SK-N-SH (cell line): Measurements from ENCODE around the gene PXK. TPM values are rescaled to one million over a fixed set of nuclear protein-coding genes. Genes with fewer than 3 reads are reported as not detected.

Experiments used
- CTCF ChIA-PET: fragments of 300-600, 350-600 bp; formaldehyde crosslinking; extraction: SDS; loops from one replicate; lab custom pipeline; 2021; lab: Yijun Ruan, JAX
- POLR2A ChIA-PET: fragments of 350-600 bp; sonication (Branson Sonifier 250); formaldehyde crosslinking; extraction: SDS; loops from one replicate; lab custom pipeline; 2020; ENCODE audit warnings: antibody characterized with exemption, inconsistent platforms; lab: Yijun Ruan, JAX
- DNase-seq: peaks from one replicate; pipeline ENCODE4 v3.0.0; 2012
- H2AFZ ChIP-seq: fragments of 200-600 bp; sonication (generic); 2 replicates; pipeline ENCODE4 v1.8.1; 2016; ENCODE audit warnings: antibody characterized with exemption, mild to moderate bottlenecking, low read depth
- H3F3A ChIP-seq: fragments of 200-600 bp; sonication (generic); replicated peaks from 2 replicates; pipeline ENCODE3; 2016; ENCODE audit warnings: antibody characterized with exemption, mild to moderate bottlenecking; ENCODE audit not compliant: insufficient read depth
- H3K27ac ChIP-seq, 2 experiments: fragments of 200-500 bp in 1 of 2; fragments of 200-600 bp in 1 of 2; sonication (Bioruptor generic) in 1 of 2; sonication (generic), shearing (Covaris generic) in 1 of 2; 2 replicates each; pipeline versions ENCODE4 v1.5.1 to v1.6.1; 2014 to 2016; ENCODE audit warnings: low read depth in 2 of 2, inconsistent platforms in 1 of 2, low read length in 1 of 2, mild to moderate bottlenecking in 1 of 2, mixed read lengths in 1 of 2
- H3K27me3 ChIP-seq: fragments of 200-600 bp; sonication (generic), shearing (Covaris generic); 2 replicates; pipeline ENCODE4 v1.6.1; 2016; ENCODE audit warnings: mixed run types; ENCODE audit not compliant: insufficient read depth
- H3K36me3 ChIP-seq, 2 experiments: fragments of 200-500 bp in 1 of 2; fragments of 200-600 bp in 1 of 2; sonication (Bioruptor generic) in 1 of 2; sonication (generic) in 1 of 2; replicated peaks in 1 of 2; 2 replicates each; pipeline versions ENCODE3 to v1.5.1; 2014 to 2016; ENCODE audit warnings: low read length in 1 of 2, mild to moderate bottlenecking in 1 of 2; ENCODE audit not compliant: insufficient read depth in 2 of 2, control insufficient read depth in 1 of 2
- H3K4me1 ChIP-seq, 2 experiments: fragments of 200-500 bp in 1 of 2; fragments of 200-600 bp in 1 of 2; sonication (Bioruptor generic) in 1 of 2; sonication (generic), shearing (Covaris generic) in 1 of 2; 2 replicates each; pipeline versions ENCODE4 v1.5.1 to v1.6.1; 2014 to 2016; ENCODE audit warnings: low read depth in 1 of 2, low read length in 1 of 2, mixed run types in 1 of 2; ENCODE audit not compliant: insufficient read depth in 2 of 2, control insufficient read depth in 1 of 2
- H3K4me2 ChIP-seq: fragments of 200-600 bp; sonication (generic), shearing (Covaris generic); 2 replicates; pipeline ENCODE4 v1.6.1; 2017; ENCODE audit warnings: mixed run types
- H3K4me3 ChIP-seq, 2 experiments: fragments of 200-500 bp in 1 of 2; fragments of 200-600 bp in 1 of 2; sonication (Bioruptor generic) in 1 of 2; sonication (generic), shearing (Covaris generic) in 1 of 2; 2 replicates each; pipeline versions ENCODE4 v1.5.1 to v1.8.1; 2014 to 2016; ENCODE audit warnings: low read depth in 2 of 2, inconsistent platforms in 1 of 2, low read length in 1 of 2, mild to moderate bottlenecking in 1 of 2, mixed read lengths in 1 of 2, moderate library complexity in 1 of 2
- H3K79me2 ChIP-seq: fragments of 200-600 bp; sonication (generic); 2 replicates; pipeline ENCODE4 v1.8.1; 2017; ENCODE audit warnings: mild to moderate bottlenecking; ENCODE audit not compliant: insufficient read depth
- H3K9ac ChIP-seq: fragments of 200-600 bp; sonication (generic); 2 replicates; pipeline ENCODE4 v1.6.1; 2017; ENCODE audit warnings: mixed run types
- H3K9me2 ChIP-seq: fragments of 200-600 bp; sonication (generic); 2 replicates; pipeline ENCODE4 v1.6.1; 2017; ENCODE audit warnings: mixed run types
- H3K9me3 ChIP-seq: fragments of 200-600 bp; sonication (generic); 2 replicates; pipeline ENCODE4 v1.6.1; 2017; ENCODE audit warnings: mixed run types, mild to moderate bottlenecking, moderate library complexity
- H4K20me1 ChIP-seq: fragments of 200-600 bp; sonication (generic); 2 replicates; pipeline ENCODE4 v1.6.1; 2017; ENCODE audit warnings: mild to moderate bottlenecking, mixed run types; ENCODE audit not compliant: insufficient read depth
- EZH2phosphoT487 ChIP-seq: fragments of 200-600 bp; sonication (generic); IDR thresholded peaks from 2 replicates; pipeline ENCODE4 v1.6.1; 2017; ENCODE audit warnings: low read depth, mixed run types, mild to moderate bottlenecking, antibody characterized with exemption, moderate library complexity, borderline replicate concordance
- FOXJ3 ChIP-seq: sonication (generic); formaldehyde crosslinking; IDR thresholded peaks from 2 replicates; pipeline ENCODE4 v1.5.1; 2020; ENCODE audit warnings: mild to moderate bottlenecking, missing genetic modification reagents
- FOXM1 ChIP-seq: IDR thresholded peaks from 2 replicates; pipeline ENCODE4 v1.4.0; 2012; ENCODE audit warnings: low read depth, mild to moderate bottlenecking
- GABPA ChIP-seq: IDR thresholded peaks from 2 replicates; pipeline ENCODE4 v1.4.0; 2012; ENCODE audit warnings: low read depth, mild to moderate bottlenecking
- GATA2 ChIP-seq: sonication (generic); formaldehyde crosslinking; IDR thresholded peaks from 2 replicates; pipeline ENCODE4 v1.5.0; 2020; ENCODE audit warnings: mild to moderate bottlenecking, missing genetic modification reagents
- JUND ChIP-seq: IDR thresholded peaks from 2 replicates; pipeline ENCODE4 v1.4.0; 2012
- POLR2AphosphoS5 ChIP-seq: IDR thresholded peaks from 2 replicates; pipeline ENCODE4 v1.6.1; 2012; ENCODE audit warnings: low read depth, low read length
- RFX5 ChIP-seq: IDR thresholded peaks from 2 replicates; pipeline ENCODE4 v1.6.1; 2012; ENCODE audit warnings: mild to moderate bottlenecking, improper control_type of control experiment, low read length
- RXRA ChIP-seq: IDR thresholded peaks from 2 replicates; pipeline ENCODE4 v1.4.0; 2012; ENCODE audit warnings: low read depth, mild to moderate bottlenecking, borderline replicate concordance
- SIN3A ChIP-seq: IDR thresholded peaks from 2 replicates; pipeline ENCODE4 v1.6.1; 2012; ENCODE audit warnings: low read depth, mild to moderate bottlenecking, low read length, moderate library complexity, borderline replicate concordance
- TEAD4 ChIP-seq: IDR thresholded peaks from 2 replicates; pipeline ENCODE4 v1.4.0; 2012; ENCODE audit warnings: mild to moderate bottlenecking, borderline replicate concordance; ENCODE audit not compliant: insufficient read depth
- WGBS: methylation state at CpG from one replicate; pipeline ENCODE4 v1.1.6; 2017; ENCODE audit warnings: low lambda C conversion rate; 5-methylcytosine and 5-hydroxymethylcytosine counted together
- polyA plus RNA-seq, 3 experiments: library from polyadenylated mRNA; depleted of rRNA; stranded (reverse); fragments of >200 nt; gene quantifications; 2 replicates each; pipeline ENCODE4 v1.2.3, GENCODE V29; 2012
- TF ChIP-seq, protein P1 (sequence below): fragments of 150-350 bp; IDR thresholded peaks from 2 replicates; pipeline ENCODE4 v1.6.1; 2017; ENCODE audit warnings: antibody characterized with exemption, low read length, low read depth, borderline replicate concordance
- TF ChIP-seq, protein P2 (sequence below): IDR thresholded peaks from 2 replicates; pipeline ENCODE4 v1.4.0; 2012; ENCODE audit warnings: low read depth, borderline replicate concordance
- TF ChIP-seq, protein P3 (sequence below): fragments of 200-600 bp; sonication (generic); IDR thresholded peaks from 2 replicates; pipeline ENCODE4 v1.6.1; 2017; ENCODE audit warnings: antibody characterized with exemption, mild to moderate bottlenecking, moderate library complexity
- TF ChIP-seq, protein P4 (sequence below): IDR thresholded peaks from 2 replicates; pipeline ENCODE4 v1.4.0; 2012; ENCODE audit warnings: low read depth, borderline replicate concordance

PXK gene
- polyA plus RNA-seq, 1 of the 3 experiments (the other 2 are of a cell fraction), result 8.4 TPM

DNA sequence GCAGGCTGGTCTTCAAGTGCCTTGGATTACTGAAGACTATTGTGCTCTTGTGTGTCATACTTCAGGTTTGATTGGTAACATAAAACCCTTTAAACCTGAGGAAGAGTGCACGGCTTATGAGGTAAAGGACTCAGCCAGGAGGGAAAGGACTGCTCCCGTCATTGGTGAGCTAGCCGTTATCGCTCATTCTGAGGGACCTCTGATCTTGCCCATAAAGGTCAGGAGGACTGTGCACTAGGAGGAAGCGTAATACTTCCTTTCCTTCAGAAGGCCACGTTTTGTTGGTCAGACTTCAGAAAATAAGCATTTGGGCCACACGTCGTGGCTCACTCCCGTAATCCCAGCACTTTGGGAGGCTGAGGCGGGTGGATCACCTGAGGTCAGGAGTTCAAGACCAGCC is 37.7 kb downstream of the PXK start (continued):
- TF ChIP-seq, protein P1, sequence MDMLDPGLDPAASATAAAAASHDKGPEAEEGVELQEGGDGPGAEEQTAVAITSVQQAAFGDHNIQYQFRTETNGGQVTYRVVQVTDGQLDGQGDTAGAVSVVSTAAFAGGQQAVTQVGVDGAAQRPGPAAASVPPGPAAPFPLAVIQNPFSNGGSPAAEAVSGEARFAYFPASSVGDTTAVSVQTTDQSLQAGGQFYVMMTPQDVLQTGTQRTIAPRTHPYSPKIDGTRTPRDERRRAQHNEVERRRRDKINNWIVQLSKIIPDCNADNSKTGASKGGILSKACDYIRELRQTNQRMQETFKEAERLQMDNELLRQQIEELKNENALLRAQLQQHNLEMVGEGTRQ, result no peak
- TF ChIP-seq RFX5 (no peak), FOXM1 (no peak), EZH2phosphoT487 (no peak), GATA2 (CRISPR knock-in tag) (no peak), TEAD4 (no peak), SIN3A (no peak)
- TF ChIP-seq, protein P2, sequence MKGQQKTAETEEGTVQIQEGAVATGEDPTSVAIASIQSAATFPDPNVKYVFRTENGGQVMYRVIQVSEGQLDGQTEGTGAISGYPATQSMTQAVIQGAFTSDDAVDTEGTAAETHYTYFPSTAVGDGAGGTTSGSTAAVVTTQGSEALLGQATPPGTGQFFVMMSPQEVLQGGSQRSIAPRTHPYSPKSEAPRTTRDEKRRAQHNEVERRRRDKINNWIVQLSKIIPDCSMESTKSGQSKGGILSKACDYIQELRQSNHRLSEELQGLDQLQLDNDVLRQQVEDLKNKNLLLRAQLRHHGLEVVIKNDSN, result no peak
- TF ChIP-seq, protein P3, sequence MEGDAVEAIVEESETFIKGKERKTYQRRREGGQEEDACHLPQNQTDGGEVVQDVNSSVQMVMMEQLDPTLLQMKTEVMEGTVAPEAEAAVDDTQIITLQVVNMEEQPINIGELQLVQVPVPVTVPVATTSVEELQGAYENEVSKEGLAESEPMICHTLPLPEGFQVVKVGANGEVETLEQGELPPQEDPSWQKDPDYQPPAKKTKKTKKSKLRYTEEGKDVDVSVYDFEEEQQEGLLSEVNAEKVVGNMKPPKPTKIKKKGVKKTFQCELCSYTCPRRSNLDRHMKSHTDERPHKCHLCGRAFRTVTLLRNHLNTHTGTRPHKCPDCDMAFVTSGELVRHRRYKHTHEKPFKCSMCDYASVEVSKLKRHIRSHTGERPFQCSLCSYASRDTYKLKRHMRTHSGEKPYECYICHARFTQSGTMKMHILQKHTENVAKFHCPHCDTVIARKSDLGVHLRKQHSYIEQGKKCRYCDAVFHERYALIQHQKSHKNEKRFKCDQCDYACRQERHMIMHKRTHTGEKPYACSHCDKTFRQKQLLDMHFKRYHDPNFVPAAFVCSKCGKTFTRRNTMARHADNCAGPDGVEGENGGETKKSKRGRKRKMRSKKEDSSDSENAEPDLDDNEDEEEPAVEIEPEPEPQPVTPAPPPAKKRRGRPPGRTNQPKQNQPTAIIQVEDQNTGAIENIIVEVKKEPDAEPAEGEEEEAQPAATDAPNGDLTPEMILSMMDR, result no peak

DNA sequence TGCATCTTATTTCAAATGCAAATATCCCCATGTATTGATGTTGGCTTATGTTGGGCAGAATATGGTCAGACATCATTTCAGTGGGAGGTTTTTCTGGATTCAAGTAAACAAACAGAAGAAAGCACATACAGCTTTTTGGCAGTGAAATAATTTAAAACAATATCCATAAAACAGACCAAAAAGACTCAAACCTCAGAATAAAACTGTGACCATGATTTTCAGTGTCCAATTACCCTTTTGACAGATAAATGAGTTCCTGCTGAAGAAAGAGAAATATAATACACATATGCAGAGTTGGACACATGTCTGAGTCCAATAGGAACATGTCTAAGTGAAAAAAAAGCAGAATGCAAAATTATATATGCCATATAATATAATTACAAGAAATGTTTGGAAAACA is 39.1 kb downstream of the PXK start:
- H2AFZ ChIP-seq, result no peak overlapping the region
- no peaks in the 10 kb centered on the region for H3K9me3 ChIP-seq
- no peak for DNase-seq
- H3K9me2 ChIP-seq, result no peaks in the 10 kb centered on the region
- POLR2A ChIA-PET, result no interaction called here
- no peaks in the 10 kb centered on the region for H3K79me2 ChIP-seq
- H3K9ac ChIP-seq, result no peak overlapping the region
- no peak overlapping the region for H3K4me3 ChIP-seq
- H3K27ac ChIP-seq, result no peak overlapping the region
- no peaks in the 10 kb centered on the region for H3K4me1 ChIP-seq
- no peaks in the 10 kb centered on the region for H3K36me3 ChIP-seq
- H4K20me1 ChIP-seq, result no peaks in the 10 kb centered on the region
- no peaks in the 10 kb centered on the region for H3F3A ChIP-seq
- CTCF ChIA-PET, result interaction anchor here (0.7 kb wide), 1 partner anchor 38 kb away, joined by 4 read pairs; no protein-coding TSS in a partner anchor
- H3K27me3 ChIP-seq, result no peaks in the 10 kb centered on the region
- no peak for TF ChIP-seq GABPA
- TF ChIP-seq SIN3A, result no peak
- TF ChIP-seq EZH2phosphoT487, result no peak
- TF ChIP-seq, all 33 proteins: peak for 0
- no peak overlapping the region for H3K4me2 ChIP-seq

DNA sequence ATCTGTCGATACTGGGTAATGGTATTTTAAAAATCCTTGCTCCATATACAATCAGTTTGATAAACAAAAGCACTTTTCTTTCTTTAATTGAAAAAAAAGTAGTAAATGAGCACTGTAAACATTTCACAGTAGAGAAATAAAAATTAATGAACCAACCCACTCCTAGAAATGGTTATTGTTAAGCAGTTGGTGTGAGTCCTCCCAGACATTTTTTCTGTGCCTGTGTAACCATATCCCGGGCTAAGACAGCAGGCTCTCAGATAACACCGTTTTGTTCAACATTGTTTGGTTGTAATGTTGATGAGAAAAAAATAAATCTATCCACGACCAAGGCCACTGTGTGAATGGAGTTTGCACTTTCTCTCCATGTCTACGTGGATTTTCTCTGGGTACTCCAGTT is 42.6 kb downstream of the PXK start:
- no peaks in the 10 kb centered on the region for H3F3A ChIP-seq
- H2AFZ ChIP-seq, result no peak overlapping the region
- H4K20me1 ChIP-seq, result no peaks in the 10 kb centered on the region
- no peaks in the 10 kb centered on the region for H3K4me1 ChIP-seq
- no peaks in the 10 kb centered on the region for H3K27me3 ChIP-seq
- no peaks in the 10 kb centered on the region for H3K9me3 ChIP-seq
- POLR2A ChIA-PET, result no interaction called here
- no peak for DNase-seq
- whole genome bisulfite sequencing, result 78% methylated on average over 5 of the region's 5 CpGs
- H3K36me3 ChIP-seq, result no peaks in the 10 kb centered on the region
- no peak overlapping the region for H3K4me3 ChIP-seq
- no peak overlapping the region for H3K4me2 ChIP-seq
- no peak overlapping the region for H3K9ac ChIP-seq
- no peaks in the 10 kb centered on the region for H3K9me2 ChIP-seq
- H3K27ac ChIP-seq, result no peak overlapping the region
- CTCF ChIA-PET, result no interaction called here
- H3K79me2 ChIP-seq, result no peaks in the 10 kb centered on the region
- TF ChIP-seq POLR2AphosphoS5, result no peak
- TF ChIP-seq GABPA, result no peak
- TF ChIP-seq, protein P3, result no peak
- TF ChIP-seq FOXJ3 (CRISPR knock-in tag), result no peak
- no peak for TF ChIP-seq RXRA
- no peak for TF ChIP-seq EZH2phosphoT487
- TF ChIP-seq JUND, result no peak
- no peak for TF ChIP-seq SIN3A
- TF ChIP-seq, protein P4, sequence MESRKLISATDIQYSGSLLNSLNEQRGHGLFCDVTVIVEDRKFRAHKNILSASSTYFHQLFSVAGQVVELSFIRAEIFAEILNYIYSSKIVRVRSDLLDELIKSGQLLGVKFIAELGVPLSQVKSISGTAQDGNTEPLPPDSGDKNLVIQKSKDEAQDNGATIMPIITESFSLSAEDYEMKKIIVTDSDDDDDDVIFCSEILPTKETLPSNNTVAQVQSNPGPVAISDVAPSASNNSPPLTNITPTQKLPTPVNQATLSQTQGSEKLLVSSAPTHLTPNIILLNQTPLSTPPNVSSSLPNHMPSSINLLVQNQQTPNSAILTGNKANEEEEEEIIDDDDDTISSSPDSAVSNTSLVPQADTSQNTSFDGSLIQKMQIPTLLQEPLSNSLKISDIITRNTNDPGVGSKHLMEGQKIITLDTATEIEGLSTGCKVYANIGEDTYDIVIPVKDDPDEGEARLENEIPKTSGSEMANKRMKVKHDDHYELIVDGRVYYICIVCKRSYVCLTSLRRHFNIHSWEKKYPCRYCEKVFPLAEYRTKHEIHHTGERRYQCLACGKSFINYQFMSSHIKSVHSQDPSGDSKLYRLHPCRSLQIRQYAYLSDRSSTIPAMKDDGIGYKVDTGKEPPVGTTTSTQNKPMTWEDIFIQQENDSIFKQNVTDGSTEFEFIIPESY, result no peak
